GM18870 (cell line): ENCODE results near the gene ECEL1.

Experiments used
- ATAC-seq: cut with Tn5 transposase; IDR thresholded peaks from one replicate; pipeline ENCODE4 v1.9.1; 2021; ENCODE audit warnings: moderate library complexity; ENCODE audit not compliant: unreplicated experiment

Gene ECEL1

DNA sequence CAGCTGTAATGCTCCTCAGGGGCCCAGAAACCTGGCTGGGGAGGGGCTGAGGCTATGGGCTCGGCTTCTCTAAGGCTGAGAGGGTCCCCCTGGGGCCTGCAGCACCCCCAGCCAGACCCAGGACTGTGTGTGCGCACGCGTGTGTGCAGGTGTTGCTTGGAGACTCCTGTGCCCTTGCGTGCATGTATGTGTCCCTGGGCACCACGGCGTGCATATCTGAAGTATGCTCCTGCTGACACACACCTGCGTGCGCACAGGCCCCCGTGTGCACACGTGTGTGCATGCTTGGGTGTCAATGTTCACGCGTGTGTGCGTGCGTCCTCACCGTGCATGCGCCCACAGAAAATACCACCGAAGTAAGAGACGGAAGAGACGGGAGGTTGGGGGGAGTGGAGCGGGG, 14.9 kb upstream of the ECEL1 start:
- ATAC-seq, result no peak

DNA sequence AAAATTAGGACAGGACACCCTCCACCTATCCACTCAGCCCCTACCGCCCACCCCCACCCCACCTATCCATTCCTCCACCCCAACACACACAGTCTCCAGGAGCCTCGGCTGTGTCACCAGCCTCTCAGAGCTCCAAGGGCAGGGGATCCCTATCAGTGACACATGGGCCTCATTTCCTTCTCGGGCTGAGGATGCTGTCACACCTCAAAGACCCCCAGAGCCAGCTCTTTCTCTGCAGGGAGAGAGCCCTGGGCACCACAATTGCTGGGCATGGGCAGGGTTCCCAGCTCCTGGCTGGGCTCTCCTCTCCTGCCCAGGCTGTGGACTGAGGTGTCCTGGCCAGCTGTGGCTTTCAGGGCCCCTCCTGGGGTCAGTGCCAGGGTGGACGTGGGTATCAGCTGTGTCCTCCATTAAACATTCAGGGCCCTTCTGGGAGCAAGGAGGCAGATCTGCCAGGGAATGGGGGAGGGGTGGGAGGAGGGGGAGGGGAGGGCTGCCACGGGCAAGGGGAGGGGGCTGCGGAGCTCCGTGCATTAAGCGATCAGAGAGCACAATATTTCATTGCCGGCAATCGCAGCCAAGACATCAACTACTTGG, 14.3 kb upstream of the ECEL1 start:
- ATAC-seq, result no peak

DNA sequence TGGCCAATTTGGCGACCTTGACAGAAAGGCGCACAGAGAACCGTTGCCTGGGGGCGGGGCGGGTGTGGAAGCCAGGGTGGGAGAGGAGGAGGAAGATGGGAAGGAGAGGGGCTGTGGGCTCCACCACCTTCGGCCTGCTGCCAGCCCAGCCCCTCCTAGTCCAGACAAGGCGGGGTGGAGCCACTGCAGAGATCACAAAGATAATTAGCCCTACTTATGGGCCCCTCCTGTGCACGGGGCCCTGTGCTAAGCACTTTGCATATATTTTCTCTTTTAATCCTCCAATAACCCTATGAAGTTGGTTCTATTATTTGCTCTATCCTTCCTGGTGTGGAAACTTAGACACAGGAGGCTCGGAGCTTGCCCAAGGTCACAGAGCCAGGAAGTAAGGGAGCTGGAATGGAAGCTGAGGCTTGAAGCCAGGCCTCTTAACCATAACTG, 13.7 kb upstream of the ECEL1 start:
- no peak for ATAC-seq

DNA sequence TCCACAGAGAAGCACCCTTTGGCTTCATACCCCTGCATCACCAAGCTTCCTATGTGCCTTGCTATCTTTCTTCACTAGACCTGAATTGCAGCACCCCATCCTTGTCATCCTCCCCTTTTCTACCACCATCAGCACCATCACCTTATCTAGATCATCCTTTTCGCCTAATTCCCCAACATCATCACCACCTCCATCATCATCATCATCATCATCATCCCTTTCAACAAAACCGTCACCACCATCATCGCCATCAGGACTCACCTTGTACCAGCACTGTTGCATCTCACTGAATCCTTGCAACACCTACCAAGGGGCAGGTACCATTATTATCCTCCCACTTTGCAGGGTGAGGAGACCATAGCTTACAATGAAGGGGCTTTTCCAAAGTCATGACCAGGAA, 10.8 kb upstream of the ECEL1 start:
- no peak for ATAC-seq

DNA sequence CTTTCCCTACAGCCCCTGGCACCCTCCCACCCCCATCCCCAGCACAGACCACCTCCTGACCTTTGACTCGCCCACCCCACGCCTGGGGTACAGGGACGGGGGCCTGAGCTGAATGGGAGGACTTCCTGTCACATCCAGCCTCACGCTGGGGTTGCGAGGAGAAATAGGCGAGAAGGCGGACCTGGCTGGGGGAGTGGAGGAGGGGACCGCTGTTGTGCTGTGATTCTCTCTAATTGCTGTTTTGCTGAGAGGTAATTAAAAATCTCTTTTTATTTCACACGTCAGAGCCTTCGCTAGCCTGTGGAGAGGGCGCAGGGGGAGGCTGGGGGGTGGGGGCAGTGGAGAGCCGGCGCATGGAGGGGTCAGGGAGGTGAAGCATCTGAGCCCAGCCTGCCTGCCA, 9.7 kb upstream of the ECEL1 start:
- ATAC-seq, result no peak

DNA sequence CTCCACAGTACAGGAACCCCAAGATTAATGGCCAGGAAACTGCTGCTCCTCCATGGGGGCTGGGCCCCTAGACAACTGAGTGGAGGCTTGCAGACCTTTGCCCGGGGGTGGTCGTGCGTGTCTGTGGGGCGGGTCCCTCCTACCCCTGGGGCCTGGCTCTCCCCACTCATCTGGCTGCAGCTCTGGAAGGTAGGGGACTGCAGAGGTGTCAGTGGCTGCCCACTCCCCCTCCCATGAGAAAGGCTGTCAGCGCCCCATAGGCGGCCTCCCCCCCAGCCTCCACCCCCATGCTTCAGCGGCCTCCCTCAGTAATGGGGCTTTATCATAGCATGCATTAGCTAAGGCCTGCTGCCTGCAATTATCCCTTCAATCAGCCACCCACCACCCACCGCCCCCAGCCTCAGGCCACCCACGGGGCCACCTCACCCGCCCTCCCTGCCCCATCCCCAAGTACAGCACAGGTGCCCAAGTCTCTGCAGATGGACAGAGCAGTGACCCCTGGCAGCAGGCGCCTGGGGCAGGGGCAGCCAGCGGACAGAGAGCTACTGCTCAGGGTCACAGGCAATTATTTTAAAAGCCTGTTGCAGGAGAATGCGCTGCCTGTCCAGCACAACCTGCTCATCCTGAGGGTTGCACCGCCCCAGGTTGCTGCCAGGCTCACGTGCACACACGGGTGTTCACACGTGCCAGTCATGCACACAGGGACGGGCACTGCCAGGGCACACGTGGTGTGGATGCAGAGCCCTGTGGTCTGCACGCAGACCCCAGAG, 9.1 kb upstream of the ECEL1 start:
- no peak for ATAC-seq

DNA sequence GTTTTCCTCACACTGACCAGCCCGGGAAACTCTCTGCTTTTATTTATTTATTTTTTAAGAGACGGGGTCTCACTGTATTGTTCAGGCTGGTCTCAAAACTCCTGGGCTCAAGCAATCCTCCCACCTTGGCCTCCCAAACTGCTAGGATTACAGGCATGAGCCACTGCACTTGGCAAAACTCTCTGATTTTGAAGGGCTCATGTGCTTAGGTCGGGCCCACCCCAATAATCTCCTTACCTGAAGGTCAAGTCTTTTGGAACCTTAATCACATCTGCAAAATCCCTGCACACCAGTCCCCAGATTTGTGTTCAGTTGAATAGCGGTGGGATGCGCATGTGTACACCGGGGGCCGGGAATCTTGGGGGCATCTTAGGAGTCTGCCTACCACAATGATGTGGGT, 7.7 kb upstream of the ECEL1 start:
- no peak for ATAC-seq

DNA sequence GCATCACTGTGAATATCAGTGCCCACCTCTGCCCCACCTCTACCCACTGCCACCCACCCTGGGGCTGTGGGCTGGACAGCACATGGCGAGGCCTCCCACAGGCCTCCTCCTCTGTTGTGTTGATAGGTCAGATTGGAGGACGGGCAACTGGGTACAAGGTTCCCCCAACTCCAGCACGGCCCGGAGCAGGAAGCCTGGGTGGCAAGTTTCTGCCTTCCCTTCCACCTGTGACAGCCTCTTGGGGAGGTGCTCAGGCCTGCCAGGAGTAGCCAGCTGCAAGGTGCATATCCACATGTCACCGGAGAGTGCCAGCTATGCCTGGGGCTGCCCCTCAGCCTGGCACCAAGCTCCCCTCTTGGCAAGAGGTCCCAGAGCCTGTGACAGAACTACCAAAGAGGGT, 6.9 kb upstream of the ECEL1 start:
- no peak for ATAC-seq

DNA sequence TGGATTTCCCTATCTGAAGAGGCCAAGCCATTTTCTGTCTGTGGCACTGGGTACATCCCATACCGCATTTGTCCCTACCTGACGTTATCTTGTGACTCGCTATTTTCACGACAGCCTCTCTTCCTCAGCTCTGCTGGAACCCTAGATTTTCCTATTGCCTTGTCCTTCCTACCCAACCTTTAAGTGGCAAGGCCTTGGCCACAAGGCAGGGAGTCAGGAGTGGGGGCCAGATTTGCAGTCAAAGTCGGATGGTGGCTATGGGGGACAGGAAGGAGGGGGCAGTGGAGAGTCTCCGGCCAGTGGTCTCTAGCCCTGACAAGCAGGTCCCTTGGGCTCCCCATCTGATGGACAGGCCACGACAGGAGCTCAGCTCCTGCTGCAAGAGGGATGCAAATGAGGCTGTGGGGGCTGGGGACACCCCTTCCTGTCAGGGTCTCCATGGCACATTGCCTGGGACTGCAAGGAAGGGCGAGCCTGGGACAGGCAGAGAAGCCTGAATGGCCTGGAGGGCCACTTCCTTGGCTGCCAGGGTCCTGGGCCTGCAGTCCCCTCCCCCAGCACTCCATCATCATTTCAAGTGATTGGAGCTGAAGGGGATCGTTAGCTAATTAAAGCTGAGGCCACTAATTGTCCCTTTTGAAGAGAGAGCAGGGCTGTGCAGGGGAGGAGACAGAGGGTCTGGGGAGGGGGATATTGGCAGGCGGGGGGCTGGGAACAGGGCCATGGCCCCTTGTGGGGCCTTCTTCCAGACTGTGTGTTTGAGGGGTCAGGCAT, 6.3 kb upstream of the ECEL1 start:
- ATAC-seq, result no peak

DNA sequence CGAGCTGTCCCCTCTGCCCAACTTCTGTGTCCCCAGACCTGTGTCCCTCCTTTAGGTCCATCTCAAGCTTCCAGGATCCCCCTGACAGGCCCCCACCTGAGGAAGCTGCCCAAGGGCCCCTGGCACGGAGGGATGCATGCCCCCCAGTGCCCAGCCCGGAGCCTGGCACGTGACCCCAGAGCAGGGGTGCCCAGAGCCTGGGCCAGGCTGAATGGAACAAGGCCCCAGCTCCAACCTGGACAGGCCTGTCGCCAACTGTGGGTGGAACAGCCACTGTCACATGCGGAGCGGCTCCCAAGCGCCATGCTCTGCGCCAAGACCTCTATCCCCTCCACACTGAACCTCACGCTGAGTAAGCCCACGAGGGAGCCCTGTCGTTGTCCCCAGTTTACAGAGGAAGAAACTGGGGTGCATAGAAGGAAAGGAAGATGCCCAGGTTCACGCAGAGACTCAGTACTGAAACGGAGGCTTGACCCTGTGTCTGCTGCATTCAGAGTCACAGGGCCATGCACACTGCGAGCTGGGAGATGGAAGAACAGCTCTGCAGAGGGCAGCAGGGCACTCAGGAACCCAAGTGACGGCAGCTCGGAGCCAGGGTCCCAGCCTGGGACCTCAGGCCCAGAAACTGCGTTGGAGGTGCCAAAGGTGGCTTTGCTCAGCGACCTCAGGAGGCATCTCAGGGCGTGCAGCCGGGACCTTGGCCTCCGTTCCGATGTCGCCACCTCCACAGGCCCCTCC, 5.5 kb upstream of the ECEL1 start:
- no peak for ATAC-seq

DNA sequence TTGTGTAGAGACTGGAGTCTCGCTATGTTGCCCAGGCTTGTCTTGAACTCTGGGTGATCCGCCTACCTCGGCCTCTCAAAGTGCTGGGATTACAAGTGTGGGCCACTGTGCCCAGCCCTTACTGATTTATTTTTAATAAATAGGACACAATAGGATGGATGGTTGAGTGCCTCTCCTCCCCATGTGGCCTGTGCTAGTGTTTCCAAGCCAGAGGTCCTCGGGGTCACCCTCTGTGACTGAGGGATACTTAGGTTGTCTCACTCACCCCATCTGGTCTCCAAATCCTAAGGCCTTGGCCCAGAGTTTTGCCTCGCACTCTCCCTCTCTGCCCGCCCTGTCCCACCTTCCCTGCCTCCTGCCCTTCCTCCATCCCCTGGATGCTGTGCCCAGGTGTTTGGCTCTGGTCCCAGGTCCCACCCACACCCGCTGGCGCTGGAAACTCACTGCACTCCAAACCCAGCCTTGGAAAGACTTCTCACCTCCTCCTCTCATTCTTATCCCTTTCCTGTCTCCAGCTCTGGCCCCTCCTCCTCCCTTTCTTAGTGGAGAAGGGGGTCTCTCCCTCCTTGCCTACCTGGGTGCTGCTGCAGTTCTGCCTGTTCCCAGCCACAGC, 4.7 kb upstream of the ECEL1 start:
- no peak for ATAC-seq

DNA sequence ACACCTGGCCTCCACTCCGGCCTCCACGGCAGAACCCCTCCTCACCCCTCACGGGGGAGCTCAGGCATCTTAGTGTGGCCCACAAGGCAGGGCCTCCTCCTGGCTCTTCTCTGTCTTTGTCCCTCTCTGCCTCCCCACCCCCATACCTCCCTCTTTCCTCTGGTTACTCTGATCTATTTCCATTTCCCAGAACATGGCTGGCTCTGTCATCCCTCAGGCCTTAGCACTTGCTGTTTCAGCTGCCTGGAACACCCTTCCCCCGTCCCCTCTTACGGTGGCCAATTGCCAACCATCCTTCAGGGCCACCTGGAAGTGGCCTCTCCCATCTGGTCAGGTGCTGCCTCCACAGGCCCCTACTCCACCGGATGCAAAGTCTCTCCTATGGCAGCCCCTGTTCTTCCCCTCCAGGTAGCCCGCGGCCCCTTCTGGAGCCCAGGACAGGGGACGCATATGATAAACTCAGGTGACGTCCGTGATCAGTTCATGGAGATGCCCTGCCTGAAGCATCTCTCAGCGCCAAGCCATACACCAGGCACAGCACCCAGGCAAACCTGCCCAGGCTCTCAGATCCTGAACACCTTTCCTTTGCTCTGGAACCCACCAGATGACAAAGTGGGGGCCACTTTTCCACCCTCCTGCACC, 3.6 kb upstream of the ECEL1 start:
- ATAC-seq, result no peak

DNA sequence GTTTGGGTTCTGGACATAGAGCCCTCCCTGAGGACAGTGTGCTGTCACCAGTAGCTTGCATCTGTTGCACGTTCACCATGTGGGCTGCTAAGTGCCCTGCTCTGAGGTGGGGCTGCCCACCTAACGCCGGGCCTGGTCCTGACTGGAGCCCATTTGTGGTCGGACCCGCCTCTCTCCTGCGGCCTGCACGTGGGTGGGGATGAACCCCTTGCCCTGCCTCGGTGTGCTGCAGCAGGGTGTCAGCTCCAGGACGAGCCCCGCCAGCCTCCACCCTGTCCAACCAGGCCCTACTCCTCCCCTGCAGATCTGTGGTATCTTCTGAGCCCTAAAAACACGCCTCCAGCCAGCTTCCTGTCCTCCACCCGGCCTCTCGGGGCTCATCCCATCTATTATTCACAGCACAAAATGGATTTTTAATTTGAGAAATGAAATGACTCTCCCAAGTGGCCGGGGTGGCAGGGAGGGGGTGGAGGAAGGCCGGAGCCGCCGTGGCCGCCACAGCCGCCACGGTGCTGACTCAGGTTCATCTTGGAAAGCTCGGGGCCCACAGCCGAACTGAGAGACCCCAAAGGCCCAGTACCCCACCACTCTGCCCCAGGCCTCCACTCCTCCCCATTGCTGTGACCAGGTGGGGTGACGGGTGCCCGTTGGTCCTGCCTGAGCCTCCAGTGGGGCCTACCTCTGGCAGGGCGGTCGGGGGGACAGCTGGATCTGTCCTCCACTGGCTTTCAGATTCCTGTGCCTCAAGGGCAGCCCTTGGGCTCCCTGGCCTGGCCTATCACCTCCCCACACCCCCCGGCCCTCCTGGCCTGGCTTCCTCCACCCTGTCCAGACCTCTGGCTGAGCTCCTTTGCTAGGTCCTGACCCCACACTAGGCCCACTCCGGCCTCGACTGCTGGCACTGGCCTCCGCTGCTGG, 2.8 kb upstream of the ECEL1 start:
- no peak for ATAC-seq

DNA sequence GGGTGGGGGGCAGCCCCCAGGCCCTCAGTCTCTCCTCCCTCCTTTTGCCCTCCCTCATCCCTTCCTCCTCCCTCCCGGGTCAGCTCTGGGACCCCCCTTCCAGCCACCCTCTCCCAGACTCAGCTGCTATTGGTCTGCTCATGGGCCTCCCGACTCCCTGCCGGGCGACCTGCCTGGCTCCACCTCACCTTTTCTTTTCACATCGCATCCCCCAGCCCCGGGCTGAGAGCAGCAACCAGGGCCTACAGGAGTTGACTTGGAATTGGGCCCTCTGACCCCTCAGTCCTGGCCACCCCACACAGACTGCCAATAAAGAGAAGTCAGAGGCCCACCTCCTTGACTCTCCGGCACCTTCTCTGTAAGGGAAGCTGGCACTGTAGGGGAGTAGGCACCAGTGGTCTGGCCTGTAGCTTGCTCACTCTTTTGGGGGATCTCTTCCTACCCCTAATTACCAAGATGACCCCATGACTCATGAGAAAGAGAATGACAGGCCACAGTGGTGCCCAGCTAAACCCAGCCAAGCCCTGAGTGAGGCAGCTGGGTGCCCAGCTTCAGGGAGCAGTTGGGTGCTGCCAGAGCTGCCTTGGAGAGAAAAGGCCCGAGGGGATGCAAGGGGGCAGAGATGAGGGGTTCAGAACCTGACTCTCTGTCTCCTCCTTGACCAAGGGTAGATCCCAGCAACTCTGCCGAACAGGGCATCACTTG, 2.0 kb upstream of the ECEL1 start:
- ATAC-seq, result no peak

DNA sequence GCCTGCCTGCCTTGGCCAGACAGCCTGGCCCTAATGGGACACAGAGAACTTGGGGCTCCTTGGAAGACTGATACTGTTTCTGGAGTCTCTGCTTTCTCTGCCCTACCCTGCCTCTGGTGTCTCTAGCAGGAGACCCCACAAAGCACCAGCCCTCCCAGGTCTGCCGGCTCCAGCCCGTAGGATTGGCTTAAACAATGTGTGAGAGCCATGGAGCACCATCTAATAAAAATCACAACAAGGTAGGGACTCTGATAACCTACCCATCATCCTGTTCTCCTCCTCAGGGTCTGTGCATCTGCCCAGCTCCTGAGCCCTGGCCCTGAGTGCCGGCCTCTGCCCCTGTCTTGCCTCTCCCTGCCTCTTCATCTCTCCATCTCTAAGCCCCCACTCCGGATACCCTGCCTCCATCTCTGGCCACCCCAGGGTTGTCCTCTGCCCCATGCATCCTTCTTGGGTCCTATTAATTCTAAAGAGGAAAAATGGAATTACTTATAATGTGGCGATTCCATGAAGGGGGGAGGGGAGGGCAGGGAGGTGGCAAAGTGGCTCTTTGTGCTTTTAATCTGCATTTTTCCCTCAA, 1.2 kb upstream of the ECEL1 start:
- no peak for ATAC-seq

DNA sequence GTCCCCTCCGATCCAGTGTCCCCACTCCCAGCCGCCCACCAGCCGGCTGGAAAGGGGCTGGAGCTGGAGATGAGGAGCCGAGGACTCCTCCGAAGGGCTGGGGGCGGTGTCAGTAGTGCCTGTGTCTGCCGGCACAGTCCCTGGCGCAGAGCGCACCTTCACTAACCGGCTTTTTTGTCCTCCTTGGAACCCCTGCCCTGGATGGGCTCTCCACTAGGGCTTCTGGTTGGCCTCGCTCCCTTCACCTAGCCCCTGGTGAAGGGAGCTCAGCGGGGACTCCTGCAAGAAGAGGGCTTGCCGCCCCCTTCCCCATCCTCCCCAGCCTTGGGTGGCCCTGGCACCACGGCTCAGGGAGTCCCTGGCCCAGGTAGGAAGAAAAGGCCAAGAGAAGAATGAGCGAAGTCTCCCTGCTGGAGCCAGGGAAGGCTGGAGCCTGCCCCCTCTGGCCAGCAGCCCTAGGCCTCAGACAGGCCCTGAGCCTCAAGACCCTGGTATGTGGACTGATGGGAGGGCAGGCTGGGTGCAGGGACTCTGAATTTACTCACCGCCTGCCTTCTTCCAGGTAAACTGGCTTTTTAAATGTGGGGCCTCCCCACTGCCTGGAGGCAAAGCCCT, 570 bp upstream of the ECEL1 start:
- no peak for ATAC-seq

DNA sequence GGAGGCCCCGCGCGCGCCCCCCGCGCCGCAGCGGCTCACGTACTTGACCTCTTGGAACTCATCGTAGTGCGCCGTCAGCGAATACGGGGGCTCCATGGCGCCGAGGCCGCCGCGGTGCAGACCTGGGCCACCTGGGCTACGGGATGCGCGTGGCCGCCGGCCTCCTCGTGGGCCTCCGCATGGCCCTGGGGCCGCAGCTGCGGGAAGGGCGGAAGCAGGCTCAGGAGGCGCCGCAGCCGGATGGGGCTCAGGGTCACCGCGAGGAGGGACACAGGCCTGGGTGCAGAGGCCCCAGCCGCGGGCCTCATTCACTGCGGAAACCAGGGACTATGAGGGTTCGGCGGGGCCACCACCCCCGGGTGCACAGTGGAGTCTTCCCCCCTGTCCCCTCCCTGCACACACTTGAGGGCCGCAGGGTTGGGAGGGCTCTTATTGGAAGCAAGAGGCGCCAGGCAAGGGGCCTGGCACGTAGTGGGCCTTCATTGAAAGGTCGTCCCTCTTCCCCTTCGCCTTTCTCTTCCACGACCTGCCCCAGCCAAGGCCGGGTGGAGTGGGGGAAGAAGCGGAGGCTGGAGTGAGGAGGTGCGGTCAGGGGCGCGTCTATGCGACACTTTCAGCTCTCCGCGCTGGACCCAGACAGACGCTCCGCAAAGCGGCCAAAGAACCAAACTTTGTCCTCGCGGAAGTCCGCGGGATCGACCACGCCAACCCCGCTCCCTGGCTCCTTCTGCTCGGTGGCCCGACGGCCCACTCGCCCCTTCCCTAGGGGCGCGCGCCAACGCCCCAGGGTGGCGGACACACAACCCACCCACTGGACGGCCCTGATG, 863 bp downstream of the ECEL1 start:
- ATAC-seq, result no peak
